KBM-7 (cell line): ENCODE data around the gene SEBOX.

Experiments
- DNase-seq: peaks from one replicate; pipeline ENCODE4 v3.0.0-alpha.2; 2015
- in situ Hi-C: fragments of 300-500 bp; cut with MboI; formaldehyde crosslinking; loops from 2 replicates; pipeline ENCODE4 v1.14.3; 2020; ENCODE audit warnings: low sequenced_read_pairs, low pct_unique_long_range_greater_than_20kb, mixed read lengths

The SEBOX gene

GRCh38 chr17:28370744-28371103 lies 5.7 kb upstream of the SEBOX start:
- DNase-seq, result no peak
- in situ Hi-C loops, result no loop called here

- in situ Hi-C loops, result no loop called here
- peak; percentile 49 for DNase-seq
Observed at GRCh38 chr17:28370035-28370743, 5.2 kb upstream of the SEBOX start, which contains the start of gene VTN. VTN (minus strand) TSS chr17:28370307; CDS start chr17:28370203, 104 bp downstream.

- in situ Hi-C loops, result no loop called here
- no peak for DNase-seq
Observed at GRCh38 chr17:28369684-28370034, 4.7 kb upstream of the SEBOX start.

- DNase-seq, result no peak
- in situ Hi-C loops, result no loop called here
Observed at GRCh38 chr17:28368915-28369683, 4.1 kb upstream of the SEBOX start.

GRCh38 chr17:28368306-28368831 lies 3.4 kb upstream of the SEBOX start:
- DNase-seq, result no peak
- in situ Hi-C loops, result no loop called here

GRCh38 chr17:28367641-28368305 lies 2.8 kb upstream of the SEBOX start:
- no peak for DNase-seq
- in situ Hi-C loops, result no loop called here

GRCh38 chr17:28366605-28367004 lies 1.6 kb upstream of the SEBOX start:
- DNase-seq, result no peak
- in situ Hi-C loops, result no loop called here

- no peak for DNase-seq
- in situ Hi-C loops, result no loop called here
Observed at GRCh38 chr17:28365487-28365886, 488 bp upstream of the SEBOX start.

- DNase-seq, result no peak
- in situ Hi-C loops, result no loop called here
Observed at GRCh38 chr17:28363776-28364650, 986 bp downstream of the SEBOX start.

GRCh38 chr17:28363186-28363585 lies 1.8 kb downstream of the SEBOX start:
- no peak for DNase-seq
- in situ Hi-C loops, result no loop called here

- no peak for DNase-seq
- in situ Hi-C loops, result no loop called here
Observed at GRCh38 chr17:28357901-28358197, 7.2 kb downstream of the SEBOX start.

- in situ Hi-C loops, result no loop called here
- DNase-seq, result peak; percentile 93
Observed at GRCh38 chr17:28357061-28357900, 7.7 kb downstream of the SEBOX start, which contains the start of gene POLDIP2. POLDIP2 (minus strand) TSS chr17:28357527; CDS start chr17:28357448, 79 bp downstream.

- no peak for DNase-seq
- in situ Hi-C loops, result no loop called here
Observed at GRCh38 chr17:28350271-28350670, 14.7 kb downstream of the SEBOX start.

- in situ Hi-C loops, result no loop called here
Observed at GRCh38 chr17:28348979-28349378, 16.0 kb downstream of the SEBOX start.

GRCh38 chr17:28347261-28347891 lies 17.6 kb downstream of the SEBOX start:
- in situ Hi-C loops, result no loop called here
- no peak for DNase-seq

More at GRCh38 chr17:28348979-28349378, 16.0 kb downstream of the SEBOX start:
- DNase-seq, result no peak

- no peak for DNase-seq
Observed at GRCh38 chr17:28346746-28347246, 18.2 kb downstream of the SEBOX start.

GRCh38 chr17:28346199-28346580 lies 18.8 kb downstream of the SEBOX start:
- in situ Hi-C loops, result no loop called here
- DNase-seq, result no peak

More at GRCh38 chr17:28346746-28347246, 18.2 kb downstream of the SEBOX start:
- in situ Hi-C loops, result no loop called here
